Measurements from ENCODE around the gene KRTAP25-1.

GRCh38 chr21:30332681-30333080 is 43.4 kb upstream of the KRTAP25-1 start:
- TF ChIP-seq CTCF (IDR thresholded peaks at IDR 0.05) (no peak), POLR2A (IDR thresholded peaks at IDR 0.05) (no peak)

Data from right lobe of liver (tissue), 4 donors.